Hypothalamus (tissue), 51 donors: Measurements from ENCODE around the gene SLC17A8.

Source experiments
- DNase-seq, 51 donors: peaks; one replicate each; lab custom pipeline; 2025; lab: John Stamatoyannopoulos, UW

Gene SLC17A8

GRCh38 chr12:100468126-100468525 is 111.3 kb downstream of the SLC17A8 start:
- DNase-seq = no peak
